Skeletal muscle tissue (tissue), 4 donors: ENCODE measurements around the gene COA4. TPM values are rescaled to one million over a fixed set of nuclear protein-coding genes. Genes with fewer than 3 reads are reported as not detected.

Experiments used
- H3K27ac ChIP-seq: one replicate; pipeline ENCODE4 v1.7.0; 2013; ENCODE audit warnings: mild to moderate bottlenecking, low read depth, low read length, inconsistent platforms
- H3K27me3 ChIP-seq, 3 donors: one replicate each; pipeline ENCODE4 v1.7.0; 2013; ENCODE audit warnings: low read length in 3 of 3; ENCODE audit not compliant: control insufficient read depth in 3 of 3, insufficient read depth in 3 of 3
- H3K36me3 ChIP-seq, 3 donors: one replicate each; pipeline ENCODE4 v1.7.0; 2013; ENCODE audit warnings: low read length in 3 of 3; ENCODE audit not compliant: control insufficient read depth in 3 of 3, insufficient read depth in 3 of 3
- H3K4me1 ChIP-seq, 3 donors: one replicate each; pipeline ENCODE4 v1.7.0; 2013; ENCODE audit warnings: low read length in 3 of 3, mild to moderate bottlenecking in 3 of 3; ENCODE audit not compliant: control insufficient read depth in 3 of 3, insufficient read depth in 3 of 3
- H3K4me3 ChIP-seq, 3 donors: one replicate each; pipeline ENCODE4 v1.7.0; 2013; ENCODE audit warnings: low read length in 3 of 3
- H3K9ac ChIP-seq, 3 donors: one replicate each; pipeline ENCODE4 v1.7.0; 2013; ENCODE audit warnings: low read length in 3 of 3, mild to moderate bottlenecking in 3 of 3, moderate library complexity in 2 of 3, low read depth in 1 of 3
- H3K9me3 ChIP-seq, 3 donors: one replicate each; pipeline ENCODE4 v1.7.0; 2013; ENCODE audit warnings: low read length in 3 of 3; ENCODE audit not compliant: control insufficient read depth in 3 of 3
- total RNA-seq: library from RNA; depleted of rRNA; stranded (reverse); fragments of >200 nt; gene quantifications from one replicate; pipeline ENCODE4 v1.2.3, GENCODE V29; 2014
- donor health status: Osteomylitis.

The COA4 gene
- total RNA-seq, 1 donor from 2014 or later = 73.1 TPM

DNA sequence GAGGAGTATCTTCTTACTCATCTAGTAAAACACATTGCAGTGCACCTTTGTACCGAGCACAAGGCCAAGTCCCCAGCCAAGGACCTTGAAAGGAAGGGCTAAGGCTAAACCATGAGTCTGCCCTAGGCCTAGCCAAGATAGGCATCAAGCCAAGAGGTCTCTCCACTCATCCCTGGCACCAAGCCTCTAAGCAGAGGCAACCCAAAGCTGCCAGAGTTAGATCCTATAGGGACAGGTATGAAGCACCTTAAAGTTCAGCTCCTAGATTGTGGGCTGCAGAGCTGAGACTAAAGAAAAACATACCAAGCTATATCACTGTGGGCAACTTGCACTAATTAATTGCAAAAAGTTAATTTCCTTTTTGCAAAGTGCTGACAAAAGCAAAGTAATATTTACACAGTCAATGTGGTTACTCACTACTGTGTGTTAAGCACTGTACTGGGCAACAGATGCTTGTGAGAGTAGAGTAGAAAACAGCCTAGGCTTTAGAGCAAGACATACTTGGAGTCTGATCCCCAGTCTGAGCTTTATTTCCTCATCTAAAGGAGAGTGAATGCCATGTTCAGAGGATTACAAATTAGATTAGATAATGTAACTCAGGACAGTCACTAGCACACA is 7.2 kb downstream of the COA4 start:
- H3K4me3 ChIP-seq = no peak overlapping the region
- H3K9me3 ChIP-seq = no peaks in the 10 kb centered on the region
- H3K27ac ChIP-seq = no peak overlapping the region
- H3K9ac ChIP-seq = no peak overlapping the region
- peaks cover 5 to 25% (median 11%) of the 10 kb centered on the region in 3 donors for H3K36me3 ChIP-seq
- H3K4me1 ChIP-seq = peaks cover 5 to 13% (median 5%) of the 10 kb centered on the region in 3 donors
- H3K27me3 ChIP-seq = no peaks in the 10 kb centered on the region

DNA sequence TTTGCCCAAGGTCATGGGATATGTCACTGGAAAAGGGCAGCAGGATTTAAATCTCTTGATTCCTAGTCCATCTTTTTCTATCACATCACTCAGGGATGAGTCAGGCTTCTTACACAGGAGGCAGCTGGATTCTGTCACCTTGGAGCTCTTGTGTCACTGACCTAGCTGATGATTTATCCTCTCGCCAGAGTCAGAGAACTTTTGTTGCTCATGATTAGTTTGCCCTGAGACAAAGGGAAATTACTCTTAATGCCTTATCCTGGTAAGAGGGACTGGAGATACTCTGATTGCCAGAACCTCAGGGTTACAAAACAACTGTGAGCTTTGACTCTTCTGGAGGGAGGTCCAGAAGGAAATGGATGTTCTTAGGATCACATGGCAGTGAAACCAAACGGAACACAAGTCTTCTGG is 10.1 kb downstream of the COA4 start:
- peak overlapping the region; percentile 42 for H3K27ac ChIP-seq
- H3K9ac ChIP-seq = peak overlapping the region in 1 of 3 donors; percentile 1
- H3K27me3 ChIP-seq = no peaks in the 10 kb centered on the region
- H3K4me1 ChIP-seq = peaks cover 5 to 7% (median 5%) of the 10 kb centered on the region in 3 donors
- H3K4me3 ChIP-seq = no peak overlapping the region
- no peaks in the 10 kb centered on the region for H3K9me3 ChIP-seq
- peaks cover 0 to 21% (median 7%) of the 10 kb centered on the region in 3 donors for H3K36me3 ChIP-seq

GRCh38 chr11:73866095-73866579 is 10.5 kb downstream of the COA4 start:
- Histone ChIP-seq H3K27ac (peak overlapping the region; percentile 42), H3K4me3 (no peak overlapping the region), H3K4me1 (peaks cover 5 to 7% (median 5%) of the 10 kb centered on the region in 3 donors), H3K36me3 (peaks cover 0 to 21% (median 10%) of the 10 kb centered on the region in 3 donors), H3K9me3 (no peaks in the 10 kb centered on the region), H3K27me3 (no peaks in the 10 kb centered on the region), H3K9ac (peak overlapping the region in 1 of 3 donors; percentile 1)

GRCh38 chr11:73862986-73863385 is 13.7 kb downstream of the COA4 start:
- Histone ChIP-seq H3K27me3 (no peaks in the 10 kb centered on the region), H3K4me1 (peaks cover 0 to 7% (median 5%) of the 10 kb centered on the region in 3 donors), H3K27ac (no peak overlapping the region), H3K9me3 (no peaks in the 10 kb centered on the region), H3K4me3 (no peak overlapping the region), H3K36me3 (peaks cover 0 to 26% (median 17%) of the 10 kb centered on the region in 3 donors), H3K9ac (no peak overlapping the region)

DNA sequence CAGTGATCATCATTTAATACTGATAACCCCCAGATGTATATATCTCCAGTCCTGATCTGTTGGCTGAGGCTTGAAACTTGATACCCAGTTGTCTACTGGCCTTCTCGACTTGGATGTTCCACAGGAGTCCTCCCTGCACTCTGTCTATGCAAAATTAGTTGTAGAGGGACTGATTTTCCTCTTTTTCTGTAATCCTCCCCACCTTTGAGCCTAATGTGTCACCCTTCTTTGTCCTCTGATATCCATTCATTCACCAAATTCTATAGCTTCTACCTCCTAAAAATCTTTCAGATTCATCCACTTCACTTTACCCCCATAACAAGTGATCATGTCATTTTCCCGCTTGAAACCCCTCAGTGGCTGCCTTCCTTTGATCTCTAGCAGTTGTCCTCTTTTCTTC is 16.4 kb downstream of the COA4 start:
- no peaks in the 10 kb centered on the region for H3K4me1 ChIP-seq
- peaks cover 0 to 25% (median 14%) of the 10 kb centered on the region in 3 donors for H3K36me3 ChIP-seq
- H3K27me3 ChIP-seq = no peaks in the 10 kb centered on the region
- no peaks in the 10 kb centered on the region for H3K9me3 ChIP-seq
- no peak overlapping the region for H3K9ac ChIP-seq
- H3K27ac ChIP-seq = no peak overlapping the region
- H3K4me3 ChIP-seq = no peak overlapping the region

GRCh38 chr11:73859671-73860070 is 17.0 kb downstream of the COA4 start:
- H3K27ac ChIP-seq = no peak overlapping the region
- H3K27me3 ChIP-seq = no peaks in the 10 kb centered on the region
- H3K4me3 ChIP-seq = no peak overlapping the region
- peaks cover 0 to 23% (median 12%) of the 10 kb centered on the region in 3 donors for H3K36me3 ChIP-seq
- H3K9ac ChIP-seq = no peak overlapping the region
- no peaks in the 10 kb centered on the region for H3K4me1 ChIP-seq
- H3K9me3 ChIP-seq = no peaks in the 10 kb centered on the region

DNA sequence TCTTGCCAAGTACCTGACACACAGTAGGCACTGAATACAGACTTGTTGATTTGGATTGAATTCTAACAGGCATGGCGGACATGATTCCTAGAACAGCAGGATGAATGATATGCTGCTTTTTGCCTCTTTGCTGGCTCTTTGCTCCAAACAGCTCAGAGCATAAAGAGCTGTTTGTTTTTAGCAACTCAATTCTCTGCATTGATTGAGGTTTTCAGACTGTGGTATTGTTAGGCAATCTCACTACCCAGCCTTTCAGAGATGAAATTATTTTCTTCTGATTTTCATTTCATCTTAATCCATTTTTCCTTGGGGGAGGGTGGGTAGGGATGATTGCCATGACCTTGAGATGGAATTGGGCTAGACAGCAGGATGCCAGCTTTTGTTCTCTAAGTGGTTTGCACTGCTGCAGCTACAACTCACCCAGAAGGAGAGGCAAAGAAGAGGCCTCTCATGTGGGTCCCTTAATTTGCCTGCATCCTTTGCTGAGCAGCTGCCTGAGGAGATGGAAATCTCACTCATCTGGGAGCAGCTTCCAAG is 20.5 kb downstream of the COA4 start:
- Histone ChIP-seq H3K27ac (no peak overlapping the region), H3K4me1 (no peaks in the 10 kb centered on the region)

DNA sequence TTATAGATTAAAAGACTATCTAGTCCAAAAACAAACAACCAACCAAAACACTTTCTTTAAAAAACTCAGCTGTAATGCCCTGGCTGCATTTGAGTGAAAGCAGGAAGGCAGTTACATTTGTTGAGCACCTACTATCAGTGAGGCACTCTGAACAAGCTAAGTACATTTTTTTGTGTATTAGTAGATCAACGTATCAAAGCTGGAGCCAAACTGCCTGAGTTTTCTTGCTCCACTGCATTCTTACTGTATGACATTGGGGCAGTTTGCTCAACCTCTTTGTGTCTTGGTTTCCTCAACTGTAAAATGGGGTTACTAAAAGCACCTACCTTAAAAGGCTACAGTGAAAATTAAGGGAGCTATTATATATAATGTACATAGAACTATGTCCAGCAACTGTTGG is 22.0 kb downstream of the COA4 start:
- Histone ChIP-seq H3K9me3 (no peaks in the 10 kb centered on the region), H3K27ac (no peak overlapping the region), H3K4me3 (no peak overlapping the region), H3K4me1 (no peaks in the 10 kb centered on the region), H3K27me3 (no peaks in the 10 kb centered on the region), H3K36me3 (peaks cover 0 to 3% (median 2%) of the 10 kb centered on the region in 3 donors), H3K9ac (no peak overlapping the region)

More for the DNA sequence above, 20.5 kb downstream of the COA4 start:
- Histone ChIP-seq H3K36me3 (peaks cover 0 to 11% (median 6%) of the 10 kb centered on the region in 3 donors), H3K27me3 (no peaks in the 10 kb centered on the region), H3K9ac (no peak overlapping the region), H3K9me3 (no peaks in the 10 kb centered on the region), H3K4me3 (no peak overlapping the region)

GRCh38 chr11:73852049-73852448 is 24.6 kb downstream of the COA4 start:
- Histone ChIP-seq H3K36me3 (peaks cover 0 to 8% (median 5%) of the 10 kb centered on the region in 3 donors), H3K4me3 (no peak overlapping the region), H3K9me3 (no peaks in the 10 kb centered on the region), H3K27ac (no peak overlapping the region), H3K4me1 (no peaks in the 10 kb centered on the region), H3K9ac (no peak overlapping the region), H3K27me3 (no peaks in the 10 kb centered on the region)

DNA sequence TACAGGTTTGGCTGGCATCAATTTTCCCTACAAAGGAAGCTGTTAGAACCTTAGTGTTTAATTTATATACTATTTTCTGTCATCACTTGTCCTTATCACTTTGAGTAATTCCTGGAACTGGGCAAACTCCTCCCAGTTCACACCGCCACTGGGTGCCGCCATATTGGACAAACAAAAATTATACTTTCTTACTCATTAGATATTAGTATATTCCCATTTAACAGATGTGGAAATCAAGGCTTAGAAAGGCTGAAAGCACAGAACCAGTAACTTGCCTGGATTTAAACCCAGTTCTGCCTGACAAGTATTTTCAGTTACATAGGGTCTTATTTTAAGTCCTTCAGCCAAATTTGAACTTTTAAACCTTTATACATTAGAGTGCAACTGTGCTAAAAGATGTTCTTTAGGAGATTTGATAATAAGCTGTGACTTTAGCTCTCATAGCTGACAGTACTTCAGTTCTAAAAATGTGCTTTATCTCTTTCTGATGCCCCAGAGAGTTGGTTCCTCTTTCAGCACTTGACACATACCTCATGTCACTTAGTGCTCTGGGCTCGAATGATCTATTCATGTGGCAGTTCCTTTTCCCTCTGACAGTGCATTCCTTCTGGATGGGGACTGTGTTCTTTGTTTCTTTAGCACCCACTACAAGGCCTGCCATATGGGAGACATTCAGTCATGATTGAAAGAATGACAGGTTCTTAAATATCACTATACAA is 25.4 kb downstream of the COA4 start:
- Histone ChIP-seq H3K27me3 (no peaks in the 10 kb centered on the region), H3K9ac (no peak overlapping the region), H3K27ac (no peak overlapping the region), H3K4me3 (no peak overlapping the region), H3K36me3 (peaks cover 0 to 8% (median 5%) of the 10 kb centered on the region in 3 donors), H3K9me3 (no peaks in the 10 kb centered on the region), H3K4me1 (no peaks in the 10 kb centered on the region)
